Uterus (tissue), 2 donors: ENCODE data around the gene CCDC186.

Experiments used
- POLR2A ChIP-seq, 2 donors: fragments of 450-650 bp; IDR thresholded peaks; one replicate each; pipeline ENCODE4 v1.6.1; 2016; ENCODE audit warnings: antibody characterized with exemption in 2 of 2, mild to moderate bottlenecking in 1 of 2, moderate library complexity in 1 of 2
- TF ChIP-seq, protein P1 (sequence below), 4 experiments: fragments of 200-600 bp in 2 of 4; fragments of 450-650 bp in 2 of 4; sonication (generic) in 2 of 4; IDR thresholded peaks; one replicate each; pipeline ENCODE4 v1.5.1; 2016 to 2019; ENCODE audit warnings: antibody characterized with exemption in 4 of 4, mild to moderate bottlenecking in 2 of 4, moderate library complexity in 1 of 4

DNA sequence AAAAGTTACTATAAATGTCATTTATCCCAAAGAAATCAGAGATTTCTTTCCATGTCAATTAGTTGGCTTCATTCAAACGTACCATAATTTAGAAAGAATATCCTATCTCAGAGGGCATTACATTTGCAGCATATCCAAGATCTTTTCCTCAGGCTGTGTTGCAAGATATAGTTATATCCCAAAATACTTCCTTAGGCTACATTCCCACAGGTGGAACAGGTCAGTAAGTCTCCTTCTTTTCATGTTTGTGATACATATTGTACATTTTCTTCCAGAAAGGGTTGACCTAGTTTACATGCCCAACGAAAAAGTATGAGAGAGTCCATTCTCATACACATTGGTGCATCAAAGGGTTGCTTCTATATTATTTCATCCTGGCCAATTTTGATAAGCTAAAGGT lies 38.1 kb upstream of the CCDC186 start:
- TF ChIP-seq, protein P1, sequence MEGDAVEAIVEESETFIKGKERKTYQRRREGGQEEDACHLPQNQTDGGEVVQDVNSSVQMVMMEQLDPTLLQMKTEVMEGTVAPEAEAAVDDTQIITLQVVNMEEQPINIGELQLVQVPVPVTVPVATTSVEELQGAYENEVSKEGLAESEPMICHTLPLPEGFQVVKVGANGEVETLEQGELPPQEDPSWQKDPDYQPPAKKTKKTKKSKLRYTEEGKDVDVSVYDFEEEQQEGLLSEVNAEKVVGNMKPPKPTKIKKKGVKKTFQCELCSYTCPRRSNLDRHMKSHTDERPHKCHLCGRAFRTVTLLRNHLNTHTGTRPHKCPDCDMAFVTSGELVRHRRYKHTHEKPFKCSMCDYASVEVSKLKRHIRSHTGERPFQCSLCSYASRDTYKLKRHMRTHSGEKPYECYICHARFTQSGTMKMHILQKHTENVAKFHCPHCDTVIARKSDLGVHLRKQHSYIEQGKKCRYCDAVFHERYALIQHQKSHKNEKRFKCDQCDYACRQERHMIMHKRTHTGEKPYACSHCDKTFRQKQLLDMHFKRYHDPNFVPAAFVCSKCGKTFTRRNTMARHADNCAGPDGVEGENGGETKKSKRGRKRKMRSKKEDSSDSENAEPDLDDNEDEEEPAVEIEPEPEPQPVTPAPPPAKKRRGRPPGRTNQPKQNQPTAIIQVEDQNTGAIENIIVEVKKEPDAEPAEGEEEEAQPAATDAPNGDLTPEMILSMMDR (IDR thresholded peaks at IDR 0.05): no peak
- no peak for TF ChIP-seq POLR2A (IDR thresholded peaks at IDR 0.05)
